ENCODE results near the gene OAF.

OAF gene

GRCh38 chr11:120191058-120191457, 19.8 kb upstream of the OAF start:
- no peak for DNase-seq (ENCODE audit: low read depth)
- H3K4me3 ChIP-seq (ENCODE audit: low read length) = no peak overlapping the region
- TF ChIP-seq CTCF (IDR thresholded peaks at IDR 0.05; ENCODE audit: insufficient read depth, low read depth, low read length, missing control alignments) = no peak

GRCh38 chr11:120192831-120193625, 17.8 kb upstream of the OAF start:
- DNase-seq (ENCODE audit: low read depth) = no peak
- no peak for TF ChIP-seq CTCF (IDR thresholded peaks at IDR 0.05; ENCODE audit: insufficient read depth, low read depth, low read length, missing control alignments)

GRCh38 chr11:120194166-120194565, 16.7 kb upstream of the OAF start:
- TF ChIP-seq CTCF (IDR thresholded peaks at IDR 0.05; ENCODE audit: insufficient read depth, low read depth, low read length, missing control alignments) = no peak
- DNase-seq (ENCODE audit: low read depth) = no peak
- H3K4me3 ChIP-seq (ENCODE audit: low read length) = no peak overlapping the region

More at GRCh38 chr11:120192831-120193625, 17.8 kb upstream of the OAF start:
- no peak overlapping the region for H3K4me3 ChIP-seq (ENCODE audit: low read length)

GRCh38 chr11:120195601-120196320, 15.1 kb upstream of the OAF start:
- TF ChIP-seq CTCF (IDR thresholded peaks at IDR 0.05; ENCODE audit: insufficient read depth, low read depth, low read length, missing control alignments) = no peak
- no peak for DNase-seq (ENCODE audit: low read depth)
- H3K4me3 ChIP-seq (ENCODE audit: low read length) = no peak overlapping the region

GRCh38 chr11:120196826-120197225, 14.0 kb upstream of the OAF start:
- no peak for DNase-seq (ENCODE audit: low read depth)
- no peak for TF ChIP-seq CTCF (IDR thresholded peaks at IDR 0.05; ENCODE audit: insufficient read depth, low read depth, low read length, missing control alignments)
- H3K4me3 ChIP-seq (ENCODE audit: low read length) = no peak overlapping the region

GRCh38 chr11:120197251-120197891, 13.5 kb upstream of the OAF start:
- no peak for TF ChIP-seq CTCF (IDR thresholded peaks at IDR 0.05; ENCODE audit: insufficient read depth, low read depth, low read length, missing control alignments)
- no peak overlapping the region for H3K4me3 ChIP-seq (ENCODE audit: low read length)
- DNase-seq (ENCODE audit: low read depth) = no peak

All from epithelial cell of esophagus (primary cell).